CD4-positive, alpha-beta T cell treated with Interleukin-6 at 100 ng/mL for 8 hours (primary cell): ENCODE results near the gene BBS1.
"Not testable (repeated sequence)": the region's sequence is repeated elsewhere in the genome, so short reads cannot be mapped to it uniquely, and the experiment has no call there.

Source experiments
- DNase-seq: peaks from one replicate; pipeline ENCODE4 v3.0.0-alpha.2; 2020; ENCODE audit warnings: mixed read lengths, low spot score

The BBS1 gene

DNA sequence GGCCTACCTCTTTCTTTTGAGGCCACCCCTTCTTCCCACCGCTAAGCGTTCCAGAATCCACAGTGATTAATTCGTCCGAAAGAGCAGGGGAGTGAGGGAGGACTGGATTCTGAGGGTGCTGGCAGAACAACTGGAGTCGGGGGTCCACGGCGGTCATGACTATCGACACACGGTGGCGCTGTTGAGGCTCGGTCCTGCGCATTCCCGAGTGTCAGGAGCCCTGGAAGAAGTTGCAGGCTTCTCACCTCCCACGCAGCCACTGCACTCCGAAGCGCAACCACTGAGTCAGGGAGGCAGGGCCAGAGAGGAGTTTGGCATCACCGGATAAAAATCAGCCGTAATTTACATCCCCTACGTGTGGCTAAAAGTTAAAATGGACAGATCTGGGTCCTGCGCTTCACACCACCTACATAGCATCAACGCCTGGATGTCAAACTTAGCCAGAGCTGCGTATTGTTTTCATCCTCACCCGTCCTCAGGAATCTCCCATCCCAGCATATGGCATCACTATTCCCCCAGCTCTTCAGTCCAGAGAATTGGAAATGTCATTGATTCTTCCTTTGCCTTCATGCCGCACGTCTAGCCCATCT, 68.7 kb downstream of the BBS1 start:
- DNase-seq, result peak; percentile 63

DNA sequence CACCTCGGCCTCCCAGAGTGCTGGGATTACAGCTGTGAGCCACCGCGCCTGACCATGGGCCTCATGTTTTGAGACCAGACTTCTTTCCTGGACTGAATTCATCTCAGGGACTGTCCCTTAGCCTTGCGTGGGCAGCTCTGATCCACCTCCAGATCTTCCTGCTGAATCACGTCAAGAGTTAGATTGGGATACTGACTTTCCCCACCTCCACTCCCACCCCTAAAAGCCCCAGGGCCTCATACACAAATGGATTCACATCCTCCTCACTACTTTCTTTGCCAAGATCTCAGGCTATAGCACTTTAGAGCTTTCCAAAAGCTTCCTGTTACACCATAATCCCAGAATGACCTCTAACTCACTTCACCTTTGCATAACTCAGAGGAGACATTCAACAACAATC, 70.4 kb downstream of the BBS1 start:
- no peak for DNase-seq

DNA sequence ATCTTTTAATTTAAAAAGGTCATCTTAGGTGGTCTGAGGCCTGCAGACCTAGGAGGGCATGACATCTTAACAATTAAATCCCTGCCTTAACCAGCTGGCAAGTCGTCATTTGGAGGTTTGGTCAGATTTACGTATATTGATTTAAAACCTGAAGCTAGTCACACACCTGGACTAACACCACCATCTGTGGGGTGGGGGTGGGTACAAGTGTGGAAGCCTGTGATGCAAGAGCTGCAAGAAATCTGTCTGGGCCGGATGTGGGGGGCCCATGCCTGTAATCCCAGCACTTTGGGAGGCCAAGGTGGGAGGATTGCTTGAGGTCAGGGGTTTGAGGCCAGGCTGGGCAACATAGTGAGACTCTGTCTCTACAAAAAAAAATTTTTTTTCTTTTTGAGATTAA, 70.8 kb downstream of the BBS1 start:
- no peak for DNase-seq

DNA sequence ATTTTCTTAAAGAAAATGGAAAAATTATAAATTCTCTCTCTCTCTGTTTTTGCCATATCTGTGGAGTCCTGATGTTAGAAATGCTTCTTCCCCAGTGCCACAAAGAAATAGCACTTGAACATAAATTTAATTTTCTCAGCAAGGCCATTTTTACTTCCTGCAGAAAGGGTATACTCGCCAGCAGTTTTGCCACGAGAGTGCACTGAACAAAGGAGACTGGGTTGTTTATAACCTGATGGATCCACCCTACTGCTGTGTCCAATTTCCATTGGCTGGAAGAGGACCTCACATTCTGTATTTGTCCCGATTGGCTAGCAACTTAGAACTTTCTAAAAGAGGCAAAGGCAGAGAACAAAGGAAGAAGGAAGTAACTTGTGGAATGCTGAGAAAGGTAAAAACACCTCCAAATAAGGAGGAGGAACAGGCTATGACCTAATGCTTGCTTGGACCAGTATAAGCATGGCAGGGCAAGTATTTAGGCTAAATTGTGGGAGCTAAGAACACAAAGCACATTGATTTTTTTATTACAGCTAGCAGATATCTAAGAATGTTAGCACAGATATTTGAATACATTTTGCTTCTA, 72.2 kb downstream of the BBS1 start:
- DNase-seq, result not testable (repeated sequence)
